CMK (cell line): Measurements from ENCODE around the gene CSMD2.

Source experiments
- DNase-seq: peaks from one replicate; pipeline ENCODE4 v3.0.0-alpha.2; 2010; ENCODE audit warnings: low read depth

The CSMD2 gene

GRCh38 chr1:33899746-33900145 lies 265.3 kb downstream of the CSMD2 start:
- no peak for DNase-seq

GRCh38 chr1:33898881-33899280 lies 266.1 kb downstream of the CSMD2 start:
- DNase-seq = peak; percentile 97

GRCh38 chr1:33898406-33898805 lies 266.6 kb downstream of the CSMD2 start:
- peak; percentile 80 for DNase-seq

- no peak for DNase-seq
Measured at GRCh38 chr1:33897092-33897725, 267.8 kb downstream of the CSMD2 start.

GRCh38 chr1:33895976-33896375 lies 269.1 kb downstream of the CSMD2 start:
- DNase-seq = no peak

GRCh38 chr1:33895396-33895795 lies 269.6 kb downstream of the CSMD2 start:
- DNase-seq = no peak

- no peak for DNase-seq
Measured at GRCh38 chr1:33893147-33893830, 271.7 kb downstream of the CSMD2 start.

GRCh38 chr1:33886496-33886895 lies 278.5 kb downstream of the CSMD2 start:
- no peak for DNase-seq

- DNase-seq = no peak
Measured at GRCh38 chr1:33880305-33880704, 284.7 kb downstream of the CSMD2 start.

- DNase-seq = no peak
Measured at GRCh38 chr1:33878392-33878791, 286.6 kb downstream of the CSMD2 start.

- no peak for DNase-seq
Measured at GRCh38 chr1:33876970-33877650, 287.9 kb downstream of the CSMD2 start.

- DNase-seq = no peak
Measured at GRCh38 chr1:33875862-33876261, 289.2 kb downstream of the CSMD2 start.

- no peak for DNase-seq
Measured at GRCh38 chr1:33874636-33875035, 290.4 kb downstream of the CSMD2 start.

- DNase-seq = no peak
Measured at GRCh38 chr1:33872683-33873082, 292.3 kb downstream of the CSMD2 start.

GRCh38 chr1:33872275-33872674 lies 292.8 kb downstream of the CSMD2 start:
- DNase-seq = no peak

- DNase-seq = no peak
Measured at GRCh38 chr1:33867684-33868083, 297.3 kb downstream of the CSMD2 start.

GRCh38 chr1:33866281-33866680 lies 298.7 kb downstream of the CSMD2 start:
- DNase-seq = no peak

- DNase-seq = no peak
Measured at GRCh38 chr1:33864460-33865389, 300.3 kb downstream of the CSMD2 start.

GRCh38 chr1:33863779-33864178 lies 301.3 kb downstream of the CSMD2 start, which contains the start of gene HMGB4:
TSS of gene HMGB4 (plus strand) at chr1:33864079. CDS start at chr1:33864192, 113 bp downstream.
- no peak for DNase-seq

- no peak for DNase-seq
Measured at GRCh38 chr1:33860671-33861070, 304.4 kb downstream of the CSMD2 start.

- DNase-seq = no peak
Measured at GRCh38 chr1:33854091-33854490, 310.9 kb downstream of the CSMD2 start.

GRCh38 chr1:33853431-33853830 lies 311.6 kb downstream of the CSMD2 start:
- DNase-seq = no peak
